Measurements from ENCODE around the gene BORCS8. TPM values are rescaled to one million over a fixed set of nuclear protein-coding genes. Genes with fewer than 3 reads are reported as not detected.

Gene BORCS8
- total and polyA plus RNA-seq, 3 donors from 2014 or later, result 17.7 to 36.6 (median 25.7) TPM

- Histone ChIP-seq H3K27me3 (no peaks in the 10 kb centered on the region), H3K4me3 (no peak overlapping the region), H3K36me3 (ENCODE audit: low read depth, missing control alignments) (no peaks in the 10 kb centered on the region), H3K27ac (no peak overlapping the region), H3K4me1 (no peaks in the 10 kb centered on the region), H3K9me3 (no peaks in the 10 kb centered on the region)
- DNase-seq, result no peak
- TF ChIP-seq CTCF (IDR thresholded peaks at IDR 0.05) (no peak), POLR2A (IDR thresholded peaks at IDR 0.05) (no peak)
- intact Hi-C loops (cut with DNase I; ENCODE audit: low total_unique reads), result no loop called here
- 70 to 100% methylated on average over 1 to 4 of the region's 4 CpGs for WGBS, 2 donors
Measured at GRCh38 chr19:19227217-19227616, 35.3 kb upstream of the BORCS8 start.

GRCh38 chr19:19226663-19227062 is 34.7 kb upstream of the BORCS8 start:
- TF ChIP-seq POLR2A (IDR thresholded peaks at IDR 0.05) (no peak), CTCF (IDR thresholded peaks at IDR 0.05) (no peak)
- Histone ChIP-seq H3K27me3 (no peaks in the 10 kb centered on the region), H3K36me3 (ENCODE audit: low read depth, missing control alignments) (no peaks in the 10 kb centered on the region), H3K9me3 (no peaks in the 10 kb centered on the region), H3K4me3 (no peak overlapping the region), H3K4me1 (no peaks in the 10 kb centered on the region), H3K27ac (no peak overlapping the region)
- 20 to 56% methylated on average over 1 to 10 of the region's 10 CpGs for WGBS, 2 donors
- intact Hi-C loops (cut with DNase I; ENCODE audit: low total_unique reads), result no loop called here
- no peak for DNase-seq

DNA sequence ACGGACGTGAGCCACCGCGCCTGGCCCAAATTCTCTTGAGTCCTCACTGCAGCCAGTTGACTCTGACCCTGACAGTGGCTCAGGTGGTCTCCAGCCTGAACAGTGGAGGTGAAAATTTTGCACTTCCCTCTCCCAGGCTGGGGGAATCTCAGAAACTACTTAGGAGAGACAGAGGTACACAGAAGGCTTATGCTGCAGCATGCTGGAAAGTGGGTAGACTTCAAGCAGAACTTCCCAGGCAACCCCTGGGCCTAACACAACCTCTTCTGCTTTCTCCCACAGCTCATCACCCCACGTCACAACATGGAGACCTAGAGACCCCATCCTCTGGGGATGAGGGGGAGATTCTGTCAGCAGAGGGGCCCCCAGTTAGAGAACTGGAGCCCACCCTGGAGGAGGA is 34.3 kb upstream of the BORCS8 start:
- 73 to 84% methylated on average over 5 of the region's 5 CpGs for WGBS, 2 donors
- Histone ChIP-seq H3K4me1 (no peaks in the 10 kb centered on the region), H3K4me3 (no peak overlapping the region), H3K9me3 (no peaks in the 10 kb centered on the region), H3K27ac (no peak overlapping the region), H3K27me3 (no peaks in the 10 kb centered on the region), H3K36me3 (ENCODE audit: low read depth, missing control alignments) (no peaks in the 10 kb centered on the region)
- no peak for DNase-seq
- TF ChIP-seq CTCF (IDR thresholded peaks at IDR 0.05), result no peak
- no peak for TF ChIP-seq POLR2A (IDR thresholded peaks at IDR 0.05)
- intact Hi-C loops (cut with DNase I; ENCODE audit: low total_unique reads), result no loop called here

DNA sequence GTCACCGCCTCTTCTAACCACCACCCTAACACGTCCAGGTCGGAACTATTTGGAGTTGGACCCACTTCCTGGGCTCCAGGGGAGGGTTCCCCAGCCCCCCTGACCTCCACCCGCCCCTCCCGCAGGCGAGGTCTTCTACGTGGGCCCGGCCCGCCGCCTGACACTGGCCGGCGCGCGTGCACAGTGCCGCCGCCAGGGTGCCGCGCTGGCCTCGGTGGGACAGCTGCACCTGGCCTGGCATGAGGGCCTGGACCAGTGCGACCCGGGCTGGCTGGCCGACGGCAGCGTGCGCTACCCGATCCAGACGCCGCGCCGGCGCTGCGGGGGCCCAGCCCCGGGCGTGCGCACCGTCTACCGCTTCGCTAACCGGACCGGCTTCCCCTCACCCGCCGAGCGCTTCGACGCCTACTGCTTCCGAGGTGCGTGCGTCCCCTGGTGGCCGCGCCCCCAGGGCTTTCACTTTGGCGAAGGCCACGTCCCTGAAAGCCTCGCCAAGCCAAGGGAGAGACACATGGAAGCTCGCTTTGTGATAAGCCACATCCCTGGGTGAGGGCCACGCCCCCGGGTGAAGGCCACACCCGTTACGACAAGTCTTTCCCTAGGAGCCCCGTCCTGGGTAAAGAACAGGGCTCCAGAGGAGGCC is 33.0 kb upstream of the BORCS8 start:
- no peaks in the 10 kb centered on the region for H3K27me3 ChIP-seq
- H3K36me3 ChIP-seq (ENCODE audit: low read depth, missing control alignments), result no peaks in the 10 kb centered on the region
- no peaks in the 10 kb centered on the region for H3K9me3 ChIP-seq
- H3K4me3 ChIP-seq, result peak overlapping the region; percentile 40 to 47
- WGBS, 2 donors, result 1 to 12% methylated on average over 5 to 38 of the region's 59 CpGs
- intact Hi-C loops (cut with DNase I; ENCODE audit: low total_unique reads), result no loop called here
- peak; percentile 65 for DNase-seq
- H3K4me1 ChIP-seq, result no peaks in the 10 kb centered on the region
- H3K27ac ChIP-seq, result no peak overlapping the region
- TF ChIP-seq CTCF (IDR thresholded peaks at IDR 0.05) (peak in 2 of 3 experiments; percentile 31 to 47), POLR2A (IDR thresholded peaks at IDR 0.05) (no peak)

Measured in testis (tissue), 3 donors.